Esophagus muscularis mucosa (tissue), 4 donors: ENCODE results near the gene MRPL51. TPM values are rescaled to one million over a fixed set of nuclear protein-coding genes. Genes with fewer than 3 reads are reported as not detected.

Experiments used
- DNase-seq: peaks from one replicate; pipeline ENCODE4 v3.0.0-alpha.2; 2017; ENCODE audit errors: extremely low spot score
- H3K27ac ChIP-seq, 4 donors: fragments of 200-600 bp; sonication (generic); replicated peaks in 1 of 4; 1 replicate in 3 of 4; 2 replicates in 1 of 4; pipeline ENCODE4 v1.5.1; 2016 to 2019; ENCODE audit warnings: mild to moderate bottlenecking in 1 of 4
- H3K27me3 ChIP-seq, 4 donors: fragments of 200-600 bp; sonication (generic); one replicate each; pipeline versions ENCODE4 v1.5.1 to v1.6.0; 2016 to 2019
- H3K36me3 ChIP-seq, 4 donors: fragments of 200-600 bp; sonication (generic); one replicate each; pipeline ENCODE4 v1.5.1; 2016 to 2019
- H3K4me1 ChIP-seq, 4 donors: fragments of 200-600 bp; sonication (generic); one replicate each; pipeline ENCODE4 v1.5.1; 2016 to 2019
- H3K4me3 ChIP-seq, 4 donors: fragments of 200-600 bp; sonication (generic); 1 replicate in 2 of 4; 2 replicates in 2 of 4; pipeline ENCODE4 v1.5.1; 2016 to 2019; ENCODE audit warnings: mild to moderate bottlenecking in 4 of 4, moderate library complexity in 1 of 4
- H3K9me3 ChIP-seq, 4 donors: fragments of 200-600 bp; sonication (generic); 1 replicate in 3 of 4; 2 replicates in 1 of 4; pipeline ENCODE4 v1.5.1; 2016 to 2019
- EP300 ChIP-seq: sonication (generic); formaldehyde crosslinking; IDR thresholded peaks from one replicate; pipeline ENCODE4 v1.6.1; 2017; ENCODE audit warnings: antibody characterized with exemption
- POLR2A ChIP-seq: fragments of 450-650 bp; IDR thresholded peaks from one replicate; pipeline ENCODE4 v1.6.1; 2017; ENCODE audit warnings: antibody characterized with exemption, moderate library complexity, mild to moderate bottlenecking, low read depth
- POLR2AphosphoS5 ChIP-seq, 2 donors: sonication (generic); formaldehyde crosslinking; IDR thresholded peaks; one replicate each; pipeline ENCODE4 v1.6.1; 2017; ENCODE audit warnings: antibody characterized with exemption in 2 of 2
- WGBS: methylation state at CpG from one replicate; pipeline ENCODE4 v1.1.5; 2018; 5-methylcytosine and 5-hydroxymethylcytosine counted together
- intact Hi-C: fragments of 100-400 bp; cut with DNase I; formaldehyde crosslinking; loops from one replicate; pipeline ENCODE4 v1.15.1; 2023
- total RNA-seq, 4 donors: library from RNA; depleted of rRNA; stranded (reverse); fragments of >200 nt; gene quantifications; one replicate each; pipeline versions ENCODE4 v1.1.0 to v1.2.1, GENCODE V29; 2016
- TF ChIP-seq, protein P1 (sequence below), 3 experiments: fragments of 200-600 bp in 2 of 3; fragments of 450-650 bp in 1 of 3; sonication (generic) in 2 of 3; IDR thresholded peaks; one replicate each; pipeline ENCODE4 v1.5.1; 2017 to 2019; ENCODE audit warnings: antibody characterized with exemption in 3 of 3, mild to moderate bottlenecking in 2 of 3, moderate library complexity in 1 of 3

Gene MRPL51
- total RNA-seq, 4 donors from 2014 or later = 62.3 to 105 (median 81.3) TPM

DNA sequence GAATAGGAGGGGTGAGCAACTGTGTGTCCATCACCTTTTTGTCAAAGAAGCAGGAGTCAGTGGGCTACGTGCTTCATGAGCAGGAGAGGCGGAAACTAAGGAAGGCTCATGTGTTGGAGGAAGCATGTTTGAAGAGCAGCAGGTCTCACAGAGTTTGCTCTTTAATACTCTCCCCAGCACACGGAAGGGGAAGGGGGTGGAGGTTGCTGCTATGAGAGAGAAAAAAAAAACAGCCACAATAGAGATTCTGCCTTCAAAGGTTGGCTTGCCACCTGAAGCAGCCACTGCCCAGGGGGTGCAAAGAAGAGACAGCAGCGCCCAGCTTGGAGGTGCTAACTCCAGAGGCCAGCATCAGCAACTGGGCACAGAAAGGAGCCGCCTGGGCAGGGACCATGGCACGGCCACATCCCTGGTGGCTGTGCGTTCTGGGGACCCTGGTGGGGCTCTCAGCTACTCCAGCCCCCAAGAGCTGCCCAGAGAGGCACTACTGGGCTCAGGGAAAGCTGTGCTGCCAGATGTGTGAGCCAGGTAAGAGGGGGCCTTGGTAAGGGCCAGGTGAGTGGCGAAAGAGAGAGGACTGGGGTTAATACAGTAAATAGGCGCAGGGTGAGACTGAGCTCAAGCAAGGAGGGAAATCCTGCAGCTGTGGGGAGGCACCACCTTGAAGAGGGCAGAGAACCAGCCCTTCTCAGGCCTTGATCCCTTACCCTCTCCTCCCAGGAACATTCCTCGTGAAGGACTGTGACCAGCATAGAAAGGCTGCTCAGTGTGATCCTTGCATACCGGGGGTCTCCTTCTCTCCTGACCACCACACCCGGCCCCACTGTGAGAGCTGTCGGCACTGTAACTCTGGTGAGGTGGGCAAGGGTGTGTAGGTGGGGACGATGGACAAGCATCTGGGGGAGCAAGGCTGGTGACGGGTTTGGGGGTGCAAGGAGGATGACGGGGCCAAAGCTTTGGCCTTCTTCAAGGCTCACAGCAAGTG is 48.1 kb downstream of the MRPL51 start, which contains the start of gene CD27:
Gene CD27 (plus strand): TSS at position 252 of the 985 bp plus-strand sequence. CDS start 141 bp downstream, at position 393.
- WGBS = 84% methylated on average over 16 of the region's 16 CpGs
- Histone ChIP-seq H3K9me3 (no peaks in the 10 kb centered on the region), H3K4me1 (peaks cover 0 to 21% (median 16%) of the 10 kb centered on the region in 4 donors), H3K36me3 (peaks cover 0 to 77% (median 30%) of the 10 kb centered on the region in 4 donors), H3K4me3 (peak within 1 kb of the TSS in 1 of 4 donors; percentile 28), H3K27me3 (no peaks in the 10 kb centered on the region), H3K27ac (no peak within 1 kb of the TSS)
- intact Hi-C loops = no loop called here
- TF ChIP-seq EP300 (no peak), POLR2AphosphoS5 (IDR thresholded peaks at IDR 0.05) (no peak), POLR2A (no peak)
- TF ChIP-seq, protein P1, sequence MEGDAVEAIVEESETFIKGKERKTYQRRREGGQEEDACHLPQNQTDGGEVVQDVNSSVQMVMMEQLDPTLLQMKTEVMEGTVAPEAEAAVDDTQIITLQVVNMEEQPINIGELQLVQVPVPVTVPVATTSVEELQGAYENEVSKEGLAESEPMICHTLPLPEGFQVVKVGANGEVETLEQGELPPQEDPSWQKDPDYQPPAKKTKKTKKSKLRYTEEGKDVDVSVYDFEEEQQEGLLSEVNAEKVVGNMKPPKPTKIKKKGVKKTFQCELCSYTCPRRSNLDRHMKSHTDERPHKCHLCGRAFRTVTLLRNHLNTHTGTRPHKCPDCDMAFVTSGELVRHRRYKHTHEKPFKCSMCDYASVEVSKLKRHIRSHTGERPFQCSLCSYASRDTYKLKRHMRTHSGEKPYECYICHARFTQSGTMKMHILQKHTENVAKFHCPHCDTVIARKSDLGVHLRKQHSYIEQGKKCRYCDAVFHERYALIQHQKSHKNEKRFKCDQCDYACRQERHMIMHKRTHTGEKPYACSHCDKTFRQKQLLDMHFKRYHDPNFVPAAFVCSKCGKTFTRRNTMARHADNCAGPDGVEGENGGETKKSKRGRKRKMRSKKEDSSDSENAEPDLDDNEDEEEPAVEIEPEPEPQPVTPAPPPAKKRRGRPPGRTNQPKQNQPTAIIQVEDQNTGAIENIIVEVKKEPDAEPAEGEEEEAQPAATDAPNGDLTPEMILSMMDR (IDR thresholded peaks at IDR 0.05) = no peak
- DNase-seq = no peak

DNA sequence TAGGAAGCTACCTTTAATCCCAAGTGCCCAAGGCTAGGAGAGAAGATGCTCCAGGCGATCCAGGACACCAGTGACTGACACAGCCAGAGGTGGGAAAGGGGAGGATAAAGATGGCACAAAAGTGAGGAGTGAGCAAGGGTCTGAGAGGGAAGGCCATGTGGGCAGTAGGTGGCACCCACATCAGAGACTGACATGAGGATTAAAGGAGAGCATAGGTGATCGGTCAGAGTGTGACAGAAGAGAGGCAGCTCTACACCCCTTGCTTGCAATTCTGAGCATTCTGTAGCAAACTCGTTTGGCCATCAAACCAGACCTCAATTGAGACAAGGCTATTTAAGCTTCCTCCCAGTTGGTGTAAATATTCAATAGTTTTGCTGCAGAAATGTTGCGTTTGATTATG is 49.0 kb downstream of the MRPL51 start:
- no peaks in the 10 kb centered on the region for H3K27me3 ChIP-seq
- no peak for DNase-seq
- TF ChIP-seq EP300 = no peak
- 86% methylated on average over 4 of the region's 4 CpGs for WGBS
- H3K4me1 ChIP-seq = peaks cover 0 to 11% (median 7%) of the 10 kb centered on the region in 4 donors
- intact Hi-C loops = no loop called here
- peaks cover 0 to 83% (median 34%) of the 10 kb centered on the region in 4 donors for H3K36me3 ChIP-seq
- H3K9me3 ChIP-seq = no peaks in the 10 kb centered on the region
- H3K4me3 ChIP-seq = no peak overlapping the region
- no peak overlapping the region for H3K27ac ChIP-seq

DNA sequence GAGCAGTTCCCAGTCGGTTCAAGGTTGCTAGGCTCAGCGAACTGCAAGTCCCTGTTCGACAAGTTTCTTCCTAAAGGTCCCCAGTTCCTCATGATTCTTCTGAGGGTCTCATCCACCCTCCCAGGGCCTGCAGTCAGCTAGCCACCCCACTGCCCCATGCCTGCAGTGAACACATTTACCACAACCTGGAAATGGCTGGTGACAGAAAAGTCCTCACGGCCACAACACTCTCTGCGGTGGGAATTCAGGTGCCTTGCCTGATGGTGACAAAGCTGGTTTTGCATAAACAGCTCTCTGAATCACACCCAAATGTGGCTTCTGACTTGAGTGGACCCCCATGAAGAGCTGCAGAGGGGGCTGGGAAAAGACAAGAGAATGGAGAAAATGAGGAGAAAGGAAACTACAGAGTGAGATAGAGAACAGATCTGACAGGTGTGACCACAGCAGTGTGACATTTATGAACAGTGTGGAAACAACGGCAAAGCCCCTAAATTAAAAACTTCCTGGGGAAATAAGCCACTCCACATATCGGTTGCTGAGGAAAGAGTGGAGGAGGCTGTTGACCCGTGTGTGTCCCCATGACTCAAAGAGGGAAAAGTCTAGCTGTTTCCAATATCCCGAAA is 49.6 kb downstream of the MRPL51 start:
- H3K4me3 ChIP-seq = no peak overlapping the region
- peaks cover 0 to 6% (median 3%) of the 10 kb centered on the region in 4 donors for H3K4me1 ChIP-seq
- no peak overlapping the region for H3K27ac ChIP-seq
- no peak for TF ChIP-seq POLR2AphosphoS5 (IDR thresholded peaks at IDR 0.05)
- TF ChIP-seq, protein P1 (IDR thresholded peaks at IDR 0.05) = no peak
- TF ChIP-seq POLR2A = no peak
- no peak for TF ChIP-seq EP300
- intact Hi-C loops = no loop called here
- H3K36me3 ChIP-seq = peaks cover 0 to 83% (median 34%) of the 10 kb centered on the region in 4 donors
- WGBS = 66% methylated on average over 8 of the region's 9 CpGs
- H3K9me3 ChIP-seq = no peaks in the 10 kb centered on the region
- no peaks in the 10 kb centered on the region for H3K27me3 ChIP-seq
- no peak for DNase-seq

DNA sequence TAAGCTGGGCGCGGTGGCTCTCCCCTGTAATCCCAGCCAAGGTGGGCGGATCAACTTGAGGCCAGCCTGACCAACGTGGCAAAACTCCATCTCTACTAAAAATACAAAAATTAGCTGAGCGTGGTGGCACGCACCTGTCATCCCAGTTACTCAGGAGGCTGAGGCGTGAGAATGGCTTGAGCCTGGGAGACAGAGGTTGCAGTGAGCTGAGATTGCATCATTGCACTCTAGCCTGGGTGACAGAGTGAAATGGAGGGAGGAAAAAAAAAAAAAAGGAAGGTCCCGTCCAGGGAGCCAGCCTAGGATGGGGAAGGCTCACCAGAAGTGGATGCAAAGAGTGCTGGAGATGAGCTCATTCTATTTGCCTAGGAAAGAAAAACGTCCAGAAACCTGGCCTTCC is 50.2 kb downstream of the MRPL51 start:
- Histone ChIP-seq H3K4me3 (no peak overlapping the region), H3K27ac (no peak overlapping the region), H3K36me3 (peaks cover 0 to 77% (median 31%) of the 10 kb centered on the region in 4 donors), H3K27me3 (no peaks in the 10 kb centered on the region), H3K9me3 (no peaks in the 10 kb centered on the region), H3K4me1 (peaks cover 0 to 2% (median 0%) of the 10 kb centered on the region in 4 donors)
- 82% methylated on average over 9 of the region's 9 CpGs for WGBS
- no peak for TF ChIP-seq POLR2A
- no peak for TF ChIP-seq EP300
- no peak for TF ChIP-seq POLR2AphosphoS5 (IDR thresholded peaks at IDR 0.05)
- TF ChIP-seq, protein P1 (IDR thresholded peaks at IDR 0.05) = no peak
- no peak for DNase-seq
- intact Hi-C loops = no loop called here

Other genes with a start within 250 kb of the MRPL51 start
- under 1 TPM in 2 of 4 donors, not detected in 2; 0.52 to 0.75 TPM for gene PLEKHG6, start 182.6 kb downstream of the MRPL51 start, total RNA-seq
- 100 to 1,000 TPM; 146 to 464 (median 247) TPM for gene TNFRSF1A, start 151.2 kb downstream of the MRPL51 start, total RNA-seq
- gene SCNN1A, start 117.7 kb downstream of the MRPL51 start, total RNA-seq = 1 to 10 TPM in 3 of 4 donors, under 1 TPM in 1; 0.83 to 3.3 (median 1.8) TPM
- gene LTBR, start 109.1 kb downstream of the MRPL51 start, total RNA-seq = 100 to 1,000 TPM; 117 to 144 (median 137) TPM
- under 1 TPM in 1 of 4 donors, not detected in 3; 0.66 TPM for gene CD27, start 48.3 kb downstream of the MRPL51 start, total RNA-seq
- 10 to 100 TPM; 12.4 to 25.8 (median 22.5) TPM for gene TAPBPL, start 41.2 kb downstream of the MRPL51 start, total RNA-seq
- gene VAMP1, start 22.6 kb downstream of the MRPL51 start, total RNA-seq = 1 to 10 TPM; 4.5 to 8.7 (median 6.7) TPM
- gene NCAPD2, start 840 bp upstream of the MRPL51 start, total RNA-seq = 10 to 100 TPM; 13.9 to 26.1 (median 24.7) TPM
- gene GAPDH, start 41.3 kb upstream of the MRPL51 start, total RNA-seq = 1,000 to 10,000 TPM; 2,279 to 3,578 (median 2,742) TPM
- gene IFFO1, start 62.8 kb upstream of the MRPL51 start, total RNA-seq = 10 to 100 TPM; 12.1 to 26.2 (median 20.8) TPM
- 10 to 100 TPM; 17.9 to 32.3 (median 19.5) TPM for gene NOP2, start 75.0 kb upstream of the MRPL51 start, total RNA-seq
- 100 to 1,000 TPM; 189 to 226 (median 218) TPM for gene CHD4, start 114.1 kb upstream of the MRPL51 start, total RNA-seq
- gene LPAR5, start 142.7 kb upstream of the MRPL51 start, total RNA-seq = 1 to 10 TPM; 1.7 to 2.5 (median 1.8) TPM
- 1 to 10 TPM in 3 of 4 donors, under 1 TPM in 1; 0.97 to 6.2 (median 2.6) TPM for gene ACRBP, start 154.2 kb upstream of the MRPL51 start, total RNA-seq
- gene ING4, start 169.9 kb upstream of the MRPL51 start, total RNA-seq = 10 to 100 TPM; 45.1 to 58.3 (median 49.9) TPM
- 10 to 100 TPM; 32.8 to 55.4 (median 41.0) TPM for gene ZNF384, start 196.1 kb upstream of the MRPL51 start, total RNA-seq
- 1 to 10 TPM in 1 of 4 donors, under 1 TPM in 3; 0.42 to 1.8 (median 0.60) TPM for gene PIANP, start 207.6 kb upstream of the MRPL51 start, total RNA-seq
- gene COPS7A, start 230.8 kb upstream of the MRPL51 start, total RNA-seq = 10 to 100 TPM; 51.9 to 71.8 (median 63.0) TPM